Adrenal gland (tissue), 5 donors: ENCODE data around the gene CSAG2.

Experiments
- POLR2A ChIP-seq, 2 donors: fragments of 450-650 bp; IDR thresholded peaks; one replicate each; pipeline ENCODE4 v1.6.1; 2017; ENCODE audit warnings: antibody characterized with exemption in 2 of 2, mild to moderate bottlenecking in 2 of 2, moderate library complexity in 1 of 2
- TF ChIP-seq, protein P1 (sequence below), 6 experiments: fragments of 450-650 bp in 4 of 6; fragments of 200-600 bp in 2 of 6; sonication (generic) in 1 of 6; IDR thresholded peaks; 1 replicate in 5 of 6; 2 replicates in 1 of 6; pipeline versions ENCODE4 v1.5.1 to v1.8.0; 2016 to 2021; ENCODE audit warnings: antibody characterized with exemption in 6 of 6, mild to moderate bottlenecking in 2 of 6, moderate library complexity in 1 of 6
- donor health status: DM: no; HTN: no; CAD: no.

DNA sequence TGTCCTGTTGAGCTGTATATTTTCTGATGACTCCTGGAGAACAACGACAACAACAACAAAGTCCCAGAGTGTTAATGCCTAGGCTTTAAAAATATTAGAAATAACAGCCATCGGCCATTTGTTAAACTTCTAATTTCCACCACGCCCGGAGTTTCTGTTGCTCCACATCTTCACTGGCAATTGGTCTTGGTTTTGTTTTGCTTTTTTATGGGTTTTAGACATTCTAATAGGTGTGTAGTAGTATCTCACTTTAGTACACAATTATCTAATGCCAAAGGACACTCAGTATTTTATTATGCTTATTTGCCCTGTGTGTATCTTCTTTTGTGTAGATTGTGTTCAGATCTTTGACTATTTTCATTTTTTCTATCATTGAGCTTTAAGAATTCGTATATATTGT is 29.5 kb upstream of the CSAG2 start:
- TF ChIP-seq, protein P1, sequence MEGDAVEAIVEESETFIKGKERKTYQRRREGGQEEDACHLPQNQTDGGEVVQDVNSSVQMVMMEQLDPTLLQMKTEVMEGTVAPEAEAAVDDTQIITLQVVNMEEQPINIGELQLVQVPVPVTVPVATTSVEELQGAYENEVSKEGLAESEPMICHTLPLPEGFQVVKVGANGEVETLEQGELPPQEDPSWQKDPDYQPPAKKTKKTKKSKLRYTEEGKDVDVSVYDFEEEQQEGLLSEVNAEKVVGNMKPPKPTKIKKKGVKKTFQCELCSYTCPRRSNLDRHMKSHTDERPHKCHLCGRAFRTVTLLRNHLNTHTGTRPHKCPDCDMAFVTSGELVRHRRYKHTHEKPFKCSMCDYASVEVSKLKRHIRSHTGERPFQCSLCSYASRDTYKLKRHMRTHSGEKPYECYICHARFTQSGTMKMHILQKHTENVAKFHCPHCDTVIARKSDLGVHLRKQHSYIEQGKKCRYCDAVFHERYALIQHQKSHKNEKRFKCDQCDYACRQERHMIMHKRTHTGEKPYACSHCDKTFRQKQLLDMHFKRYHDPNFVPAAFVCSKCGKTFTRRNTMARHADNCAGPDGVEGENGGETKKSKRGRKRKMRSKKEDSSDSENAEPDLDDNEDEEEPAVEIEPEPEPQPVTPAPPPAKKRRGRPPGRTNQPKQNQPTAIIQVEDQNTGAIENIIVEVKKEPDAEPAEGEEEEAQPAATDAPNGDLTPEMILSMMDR (IDR thresholded peaks at IDR 0.05): no peak
- no peak for TF ChIP-seq POLR2A (IDR thresholded peaks at IDR 0.05)
